Astrocyte of the cerebellum (primary cell): ENCODE results near the gene THADA.
A peak's percentile ranks its signal among the peaks of the same experiment; 100 is the strongest.

ENCODE experiments used
- DNase-seq: peaks from one replicate; pipeline ENCODE4 v3.0.0-alpha.2; 2011; ENCODE audit warnings: low read depth
- H3K4me3 ChIP-seq: 2 replicates; pipeline ENCODE4 v1.5.1; 2011; ENCODE audit warnings: mild to moderate bottlenecking, low read depth, low read length, moderate library complexity
- CTCF ChIP-seq: IDR thresholded peaks from 2 replicates; pipeline ENCODE4 v1.5.1; 2012; ENCODE audit warnings: low read length, low read depth, moderate library complexity, mild to moderate bottlenecking; ENCODE audit errors: missing control alignments
- in situ Hi-C: cut with HindIII; loops from 2 replicates; pipeline ENCODE4 v1.10.0; 2017; ENCODE audit warnings: low sequenced_read_pairs

The THADA gene

GRCh38 chr2:43268066-43268953 is 327.5 kb downstream of the THADA start:
- no peak overlapping the region for H3K4me3 ChIP-seq
- TF ChIP-seq CTCF: no peak
- in situ Hi-C loops: no loop called here
- no peak for DNase-seq

- TF ChIP-seq CTCF: no peak
These were observed 328.5 kb downstream of the THADA start for GRCh38 chr2:43267381-43267780.

GRCh38 chr2:43266711-43267111 is 329.1 kb downstream of the THADA start:
- no peak for DNase-seq
- no peak overlapping the region for H3K4me3 ChIP-seq
- no peak for TF ChIP-seq CTCF
- in situ Hi-C loops: no loop called here

More at GRCh38 chr2:43267381-43267780, 328.5 kb downstream of the THADA start:
- in situ Hi-C loops: no loop called here
- DNase-seq: no peak
- no peak overlapping the region for H3K4me3 ChIP-seq

DNA sequence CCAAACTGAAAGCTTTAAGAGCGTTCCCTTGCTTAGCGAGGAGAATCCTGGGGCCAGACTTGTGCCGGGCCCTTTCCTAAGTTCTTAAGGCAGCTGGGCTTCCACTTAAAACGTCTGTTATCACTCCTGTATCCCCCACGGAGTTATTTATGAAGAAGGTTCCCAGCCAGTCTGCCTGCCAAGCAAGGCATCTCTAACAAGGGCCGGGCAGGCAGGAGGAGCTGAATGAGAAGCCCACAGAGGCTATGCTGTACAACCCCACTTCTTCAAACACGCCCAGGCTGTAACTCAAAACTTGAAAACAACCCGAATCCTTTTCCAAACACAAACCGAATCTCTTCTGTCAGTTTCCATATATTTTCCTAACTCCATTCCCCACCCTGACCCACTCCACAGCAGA is 330.4 kb downstream of the THADA start:
- no peak overlapping the region for H3K4me3 ChIP-seq
- in situ Hi-C loops: no loop called here
- peak; percentile 32 for DNase-seq
- TF ChIP-seq CTCF: no peak

DNA sequence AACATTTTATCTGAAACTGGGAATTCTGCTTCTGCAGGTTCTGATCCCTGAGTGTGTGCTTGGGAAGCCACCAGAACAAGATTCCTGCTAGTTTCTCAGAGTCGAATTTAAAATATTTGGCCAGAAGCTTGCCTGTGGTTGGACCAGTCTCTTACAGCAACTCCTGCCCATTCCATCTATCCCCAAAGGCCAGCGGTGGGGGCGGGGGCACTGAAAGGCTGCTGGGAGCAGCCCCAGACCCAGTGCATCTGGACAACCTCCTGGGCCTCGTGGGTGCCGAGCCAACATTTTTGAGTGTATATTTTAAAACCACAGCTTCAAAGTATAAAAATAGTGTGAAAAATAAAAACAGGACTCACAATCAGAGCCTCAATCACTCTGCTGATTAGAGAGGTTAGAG is 330.8 kb downstream of the THADA start:
- no peak for TF ChIP-seq CTCF
- in situ Hi-C loops: no loop called here

GRCh38 chr2:43262951-43263350 is 332.9 kb downstream of the THADA start:
- no peak for TF ChIP-seq CTCF
- in situ Hi-C loops: no loop called here
- no peak overlapping the region for H3K4me3 ChIP-seq

More for the DNA sequence above, 330.8 kb downstream of the THADA start:
- H3K4me3 ChIP-seq: no peak overlapping the region
- DNase-seq: peak; percentile 68

More at GRCh38 chr2:43262951-43263350, 332.9 kb downstream of the THADA start:
- DNase-seq: no peak
